ENCODE measurements around the gene SLC35B2. TPM values are rescaled to one million over a fixed set of nuclear protein-coding genes. Genes with fewer than 3 reads are reported as not detected.
"Not testable (repeated sequence)": the region's sequence is repeated elsewhere in the genome, so short reads cannot be mapped to it uniquely, and the experiment has no call there.

The SLC35B2 gene
- total and polyA plus RNA-seq, 2 experiments from 2014 or later: 101 to 114 TPM

DNA sequence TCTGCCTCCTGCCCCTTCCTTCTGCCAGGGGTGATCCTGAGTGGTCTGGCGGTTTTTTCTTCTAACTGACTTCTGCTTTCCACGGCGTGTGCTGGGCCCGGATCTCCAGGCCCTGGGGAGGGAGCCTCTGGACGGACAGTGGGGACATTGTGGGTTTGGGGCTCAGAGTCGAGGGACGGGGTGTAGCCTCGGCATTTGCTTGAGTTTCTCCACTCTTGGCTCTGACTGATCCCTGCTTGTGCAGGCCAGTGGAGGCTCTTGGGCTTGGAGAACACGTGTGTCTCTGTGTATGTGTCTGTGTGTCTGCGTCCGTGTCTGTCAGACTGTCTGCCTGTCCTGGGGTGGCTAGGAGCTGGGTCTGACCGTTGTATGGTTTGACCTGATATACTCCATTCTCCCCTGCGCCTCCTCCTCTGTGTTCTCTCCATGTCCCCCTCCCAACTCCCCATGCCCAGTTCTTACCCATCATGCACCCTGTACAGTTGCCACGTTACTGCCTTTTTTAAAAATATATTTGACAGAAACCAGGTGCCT, 23.7 kb downstream of the SLC35B2 start:
- Histone ChIP-seq H3F3A (ENCODE audit: insufficient read depth) (peaks cover 30% of the 10 kb centered on the region), H3K4me2 (ENCODE audit: unreplicated experiment) (peak overlapping the region; percentile 60), H3K36me3 (ENCODE audit: low read depth) (no peaks in the 10 kb centered on the region), H3K9me3 (ENCODE audit: low read depth) (no peaks in the 10 kb centered on the region), H3K27ac (peak overlapping the region; percentile 82), H3K27me3 (replicated peaks; ENCODE audit: insufficient read depth) (no peaks in the 10 kb centered on the region), H3K9me2 (ENCODE audit: insufficient read depth) (no peaks in the 10 kb centered on the region), H3K4me1 (ENCODE audit: insufficient read depth) (peaks cover 42% of the 10 kb centered on the region), H4K20me1 (ENCODE audit: insufficient read depth) (no peaks in the 10 kb centered on the region), H3K9ac (peak overlapping the region; percentile 55), H3K79me2 (ENCODE audit: insufficient read depth) (no peaks in the 10 kb centered on the region), H2AFZ (peak overlapping the region; percentile 50; the same call in 1 of the 2 replicates), H3K4me3 (no peak overlapping the region)
- no peak for DNase-seq
- WGBS, 2 experiments (ENCODE audit: low coverage in 1 of 2, low lambda C conversion rate in 2 of 2, missing lambda C conversion rate in 2 of 2): 34 to 38% methylated on average over 11 to 14 of the region's 14 CpGs
- in situ Hi-C loops (cut with MboI): no loop called here
- TF ChIP-seq EZH2 (IDR thresholded peaks at IDR 0.05; ENCODE audit: insufficient read depth, poor library complexity, severe bottlenecking): no peak
- TF ChIP-seq EZH2phosphoT487 (IDR thresholded peaks at IDR 0.05; ENCODE audit: insufficient read depth, low read depth): no peak

GRCh38 chr6:44232676-44233566, 24.4 kb downstream of the SLC35B2 start:
- in situ Hi-C loops (cut with MboI): no loop called here
- Histone ChIP-seq H3K27ac (peak overlapping the region; percentile 82; the same call in 1 of the 2 replicates), H3K79me2 (ENCODE audit: insufficient read depth) (no peaks in the 10 kb centered on the region), H3F3A (ENCODE audit: insufficient read depth) (peaks cover 25% of the 10 kb centered on the region), H4K20me1 (ENCODE audit: insufficient read depth) (no peaks in the 10 kb centered on the region), H3K4me2 (ENCODE audit: unreplicated experiment) (no peak overlapping the region), H3K9me3 (ENCODE audit: low read depth) (no peaks in the 10 kb centered on the region), H3K9me2 (ENCODE audit: insufficient read depth) (no peaks in the 10 kb centered on the region), H3K36me3 (ENCODE audit: low read depth) (no peaks in the 10 kb centered on the region), H3K4me1 (ENCODE audit: insufficient read depth) (peaks cover 43% of the 10 kb centered on the region), H3K27me3 (replicated peaks; ENCODE audit: insufficient read depth) (no peaks in the 10 kb centered on the region), H3K4me3 (no peak overlapping the region), H3K9ac (peak overlapping the region; percentile 55; the same call in 1 of the 2 replicates), H2AFZ (0 out of 2 replicates have a peak overlapping the region, but pooled peaks have one; percentile 50)
- TF ChIP-seq EZH2 (IDR thresholded peaks at IDR 0.05; ENCODE audit: insufficient read depth, poor library complexity, severe bottlenecking): no peak
- no peak for TF ChIP-seq EZH2phosphoT487 (IDR thresholded peaks at IDR 0.05; ENCODE audit: insufficient read depth, low read depth)
- WGBS, 2 experiments (ENCODE audit: low coverage in 1 of 2, low lambda C conversion rate in 2 of 2, missing lambda C conversion rate in 2 of 2): 71 to 72% methylated on average over 16 of the region's 16 CpGs
- DNase-seq: no peak

DNA sequence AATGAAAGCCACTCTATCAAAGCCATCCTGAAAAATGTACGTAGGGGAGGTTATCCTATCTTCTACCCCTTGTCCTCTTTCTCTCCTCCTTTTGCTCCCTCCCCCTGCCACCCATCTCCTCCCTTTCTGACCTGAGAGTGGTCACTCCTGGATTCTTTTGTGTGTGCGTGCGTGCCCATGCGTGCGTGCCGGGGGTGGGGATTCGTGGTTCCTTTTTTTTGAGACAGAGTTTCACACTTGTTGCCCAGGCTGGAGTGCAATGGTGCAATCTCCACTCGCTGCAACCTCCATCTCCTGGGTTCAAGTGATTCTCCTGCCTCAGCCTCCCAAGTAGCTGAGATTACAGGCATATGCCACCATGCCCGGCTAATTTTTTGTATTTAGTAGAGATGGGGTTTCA, 25.9 kb downstream of the SLC35B2 start:
- H3K27ac ChIP-seq; in situ Hi-C loops (cut with MboI); H3K36me3 ChIP-seq (ENCODE audit: low read depth); H3K9me2 ChIP-seq (ENCODE audit: insufficient read depth); DNase-seq; H3K9me3 ChIP-seq (ENCODE audit: low read depth); H2AFZ ChIP-seq; H3K9ac ChIP-seq; H3K4me2 ChIP-seq (ENCODE audit: unreplicated experiment); H3K79me2 ChIP-seq (ENCODE audit: insufficient read depth); H3K4me3 ChIP-seq; H3K27me3 ChIP-seq (replicated peaks; ENCODE audit: insufficient read depth); H4K20me1 ChIP-seq (ENCODE audit: insufficient read depth): not testable (repeated sequence)
- Histone ChIP-seq H3K4me1 (ENCODE audit: insufficient read depth) (peaks cover 36% of the 10 kb centered on the region), H3F3A (ENCODE audit: insufficient read depth) (peaks cover 25% of the 10 kb centered on the region)
- 82 to 87% methylated on average over 9 of the region's 9 CpGs for WGBS, 2 experiments (ENCODE audit: low coverage in 1 of 2, low lambda C conversion rate in 2 of 2, missing lambda C conversion rate in 2 of 2)

DNA sequence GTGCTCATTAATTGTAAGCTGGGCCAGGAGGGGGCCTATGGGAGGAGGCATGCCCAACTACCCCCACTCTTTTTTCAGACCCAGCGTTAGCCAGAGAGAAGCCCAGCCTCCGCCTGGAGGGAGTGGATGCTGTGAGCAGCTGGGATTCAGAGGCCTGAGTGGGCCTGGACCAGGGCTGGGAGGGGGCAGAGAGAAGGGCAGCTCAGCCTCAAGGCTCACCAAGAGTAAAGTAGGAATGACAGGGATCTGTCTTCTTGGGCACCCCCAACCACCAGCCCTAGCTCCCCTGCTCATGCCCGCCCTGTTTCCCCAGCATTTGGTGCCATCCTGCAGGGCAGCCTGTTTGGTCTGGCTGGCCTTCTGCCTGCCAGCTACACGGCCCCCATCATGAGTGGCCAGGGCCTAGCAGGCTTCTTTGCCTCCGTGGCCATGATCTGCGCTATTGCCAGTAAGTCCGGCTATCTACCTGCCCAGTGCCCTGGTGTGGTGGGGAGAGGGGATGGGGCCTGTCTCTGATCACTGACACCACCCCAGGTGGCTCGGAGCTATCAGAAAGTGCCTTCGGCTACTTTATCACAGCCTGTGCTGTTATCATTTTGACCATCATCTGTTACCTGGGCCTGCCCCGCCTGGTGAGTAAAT, 27.2 kb downstream of the SLC35B2 start:
- in situ Hi-C loops (cut with MboI): no loop called here
- no peak for TF ChIP-seq EZH2 (IDR thresholded peaks at IDR 0.05; ENCODE audit: insufficient read depth, poor library complexity, severe bottlenecking)
- no peak for TF ChIP-seq EZH2phosphoT487 (IDR thresholded peaks at IDR 0.05; ENCODE audit: insufficient read depth, low read depth)
- Histone ChIP-seq H3K9ac (no peak overlapping the region), H3K27ac (no peak overlapping the region), H3K9me3 (ENCODE audit: low read depth) (no peaks in the 10 kb centered on the region), H3K9me2 (ENCODE audit: insufficient read depth) (no peaks in the 10 kb centered on the region), H3F3A (ENCODE audit: insufficient read depth) (peaks cover 17% of the 10 kb centered on the region), H3K4me1 (ENCODE audit: insufficient read depth) (peaks cover 33% of the 10 kb centered on the region), H3K4me2 (ENCODE audit: unreplicated experiment) (no peak overlapping the region), H3K36me3 (ENCODE audit: low read depth) (no peaks in the 10 kb centered on the region), H4K20me1 (ENCODE audit: insufficient read depth) (no peaks in the 10 kb centered on the region), H3K27me3 (replicated peaks; ENCODE audit: insufficient read depth) (no peaks in the 10 kb centered on the region), H2AFZ (no peak overlapping the region), H3K4me3 (no peak overlapping the region), H3K79me2 (ENCODE audit: insufficient read depth) (no peaks in the 10 kb centered on the region; the same call in 1 of the 2 replicates)
- WGBS, 2 experiments (ENCODE audit: low coverage in 1 of 2, low lambda C conversion rate in 2 of 2, missing lambda C conversion rate in 2 of 2): 96% methylated on average over 10 of the region's 10 CpGs
- DNase-seq: no peak
